C4-2B (cell line): ENCODE data around the gene GNAT1.

Experiments used
- H3K27ac ChIP-seq: fragments of 450-650 bp; 2 replicates; pipeline ENCODE4 v1.5.1; 2017
- CTCF ChIP-seq: fragments of 450-650 bp; conservative IDR thresholded peaks from 2 replicates; pipeline ENCODE4 v1.5.1; 2017; ENCODE audit warnings: mild to moderate bottlenecking
- ZFX ChIP-seq: fragments of 450-650 bp; IDR thresholded peaks from 2 replicates; pipeline ENCODE4 v1.6.1; 2017

Gene GNAT1

GRCh38 chr3:50156549-50157493 lies 34.6 kb upstream of the GNAT1 start:
- TF ChIP-seq CTCF: no peak
- TF ChIP-seq ZFX: no peak
- H3K27ac ChIP-seq: no peak overlapping the region

GRCh38 chr3:50157827-50158529 lies 33.4 kb upstream of the GNAT1 start:
- no peak overlapping the region for H3K27ac ChIP-seq
- TF ChIP-seq CTCF (no peak), ZFX (no peak)

GRCh38 chr3:50158530-50159146 lies 32.8 kb upstream of the GNAT1 start:
- no peak for TF ChIP-seq CTCF
- no peak overlapping the region for H3K27ac ChIP-seq

- TF ChIP-seq ZFX: no peak
- TF ChIP-seq CTCF: no peak
- no peak overlapping the region for H3K27ac ChIP-seq
Measured at GRCh38 chr3:50160561-50160983, 30.8 kb upstream of the GNAT1 start.

GRCh38 chr3:50161320-50161719 lies 30.1 kb upstream of the GNAT1 start:
- no peak overlapping the region for H3K27ac ChIP-seq
- TF ChIP-seq ZFX (no peak), CTCF (no peak)

- TF ChIP-seq CTCF (no peak), ZFX (no peak)
- peak overlapping the region; percentile 1; the same call in 1 of the 2 replicates for H3K27ac ChIP-seq
Measured at GRCh38 chr3:50162034-50162883, 29.2 kb upstream of the GNAT1 start.
